Natural killer cell (primary cell): Measurements from ENCODE around the gene DDB1. TPM values are rescaled to one million over a fixed set of nuclear protein-coding genes. Genes with fewer than 3 reads are reported as not detected.

ENCODE experiments used
- ATAC-seq, 3 donors: fragments of 150-1000 bp in 2 of 3; fragments of 200-7000 bp in 1 of 3; cut with Tn5 transposase; 1 replicate in 1 of 3; 2 replicates in 2 of 3; pipeline ENCODE4 v1.10.0; 2021; ENCODE audit warnings: mild to moderate bottlenecking in 2 of 3, moderate library complexity in 2 of 3
- DNase-seq, 2 donors: peaks; one replicate each; pipeline versions ENCODE4 v3.0.0 to v3.0.0-alpha.2; 2013 to 2021; ENCODE audit warnings: mixed read lengths in 1 of 2
- H3K27ac ChIP-seq: one replicate; pipeline ENCODE4 v1.5.1; 2013; ENCODE audit warnings: mild to moderate bottlenecking, low read length
- H3K27me3 ChIP-seq: one replicate; pipeline ENCODE4 v1.6.1; 2013; ENCODE audit warnings: low read length; ENCODE audit not compliant: control insufficient read depth, insufficient read depth
- H3K36me3 ChIP-seq: one replicate; pipeline ENCODE4 v1.6.1; 2013; ENCODE audit warnings: low read length; ENCODE audit not compliant: control insufficient read depth, insufficient read depth
- H3K4me1 ChIP-seq: one replicate; pipeline ENCODE4 v1.6.1; 2013; ENCODE audit warnings: low read length; ENCODE audit not compliant: control insufficient read depth, insufficient read depth
- H3K4me3 ChIP-seq: one replicate; pipeline ENCODE4 v1.5.1; 2013; ENCODE audit warnings: low read length
- H3K9me3 ChIP-seq: one replicate; pipeline ENCODE4 v1.6.1; 2013; ENCODE audit warnings: low read length; ENCODE audit not compliant: control insufficient read depth, insufficient read depth
- H3K27ac Mint-ChIP-seq, 2 donors: one replicate each; pipeline ENCODE4 v1.8.0; 2022; ENCODE audit warnings: mild to moderate bottlenecking in 2 of 2, mixed read lengths in 2 of 2, moderate library complexity in 1 of 2
- H3K27me3 Mint-ChIP-seq, 2 donors: one replicate each; pipeline ENCODE4 v1.8.0; 2022; ENCODE audit warnings: low read depth in 2 of 2, mixed read lengths in 2 of 2
- H3K36me3 Mint-ChIP-seq: one replicate; pipeline ENCODE4 v1.8.0; 2022; ENCODE audit warnings: mixed read lengths
- H3K4me1 Mint-ChIP-seq, 2 donors: one replicate each; pipeline ENCODE4 v1.8.0; 2022; ENCODE audit warnings: mixed read lengths in 2 of 2
- H3K4me3 Mint-ChIP-seq: one replicate; pipeline ENCODE4 v1.8.0; 2022; ENCODE audit warnings: mild to moderate bottlenecking, moderate library complexity, mixed read lengths
- H3K9me3 Mint-ChIP-seq, 2 donors: one replicate each; pipeline ENCODE4 v1.8.0; 2022; ENCODE audit warnings: mixed read lengths in 2 of 2
- CTCF ChIP-seq: fragments of 200-600 bp; IDR thresholded peaks from one replicate; pipeline ENCODE4 v1.8.0; 2022; ENCODE audit warnings: antibody characterized with exemption
- WGBS: methylation state at CpG from one replicate; pipeline ENCODE4 v1.1.7; 2013; ENCODE audit warnings: missing lambda C conversion rate; ENCODE audit not compliant: insufficient coverage; 5-methylcytosine and 5-hydroxymethylcytosine counted together
- intact Hi-C: fragments of 100-400 bp; cut with micrococcal nuclease; formaldehyde crosslinking; loops from one replicate; pipeline ENCODE4 v1.14.2; 2022
- total RNA-seq, 4 donors: library from RNA; stranded (reverse); fragments of 120-200 nt in 1 of 4; gene quantifications; one replicate each; pipeline versions ENCODE4 v1.2.3 to v1.2.4, GENCODE V29; 2013 to 2022

The DDB1 gene
- total RNA-seq, 3 donors from 2014 or later (not counting 1 experiment from before 2014, with no cell fraction given): 170 to 233 (median 229) TPM

- TF ChIP-seq CTCF: no peak
- no peaks in the 10 kb centered on the region for H3K9me3 Mint-ChIP-seq
- H3K4me3 Mint-ChIP-seq: peak within 1 kb of the TSS; percentile 99
- Histone ChIP-seq H3K27me3 (no peaks in the 10 kb centered on the region), H3K36me3 (peaks cover 22% of the 10 kb centered on the region), H3K9me3 (no peaks in the 10 kb centered on the region), H3K4me1 (peaks cover 42% of the 10 kb centered on the region), H3K4me3 (peak within 1 kb of the TSS; percentile 90), H3K27ac (peak within 1 kb of the TSS; percentile 96)
- H3K36me3 Mint-ChIP-seq: no peaks in the 10 kb centered on the region
- H3K4me1 Mint-ChIP-seq: peaks cover 21 to 26% of the 10 kb centered on the region in 2 donors
- WGBS: under 1% methylated on average over 63 of the region's 63 CpGs
- peak within 1 kb of the TSS; percentile 94 to 98 for H3K27ac Mint-ChIP-seq
- peak; percentile 92 to 99 (median 93) for ATAC-seq
- H3K27me3 Mint-ChIP-seq: no peaks in the 10 kb centered on the region
- intact Hi-C loops: loop anchor here (1.0 to 2.0 kb wide), 4 partner anchors 29 to 201 kb away; partner anchors contain the start of genes DDB1, SDHAF2, TKFC and TMEM216
- peak; percentile 80 to 91 for DNase-seq
These were observed 29.0 kb upstream of the DDB1 start, which contains the start of the genes CYB561A3 and TMEM138 for GRCh38 chr11:61361741-61362541. Gene CYB561A3, minus strand, starts transcription at chr11:61361882. Its CDS starts 5,169 bp downstream, at chr11:61356713. Gene TMEM138, plus strand, starts transcription at chr11:61362374. Its CDS starts 2,017 bp downstream, at chr11:61364391.

DNA sequence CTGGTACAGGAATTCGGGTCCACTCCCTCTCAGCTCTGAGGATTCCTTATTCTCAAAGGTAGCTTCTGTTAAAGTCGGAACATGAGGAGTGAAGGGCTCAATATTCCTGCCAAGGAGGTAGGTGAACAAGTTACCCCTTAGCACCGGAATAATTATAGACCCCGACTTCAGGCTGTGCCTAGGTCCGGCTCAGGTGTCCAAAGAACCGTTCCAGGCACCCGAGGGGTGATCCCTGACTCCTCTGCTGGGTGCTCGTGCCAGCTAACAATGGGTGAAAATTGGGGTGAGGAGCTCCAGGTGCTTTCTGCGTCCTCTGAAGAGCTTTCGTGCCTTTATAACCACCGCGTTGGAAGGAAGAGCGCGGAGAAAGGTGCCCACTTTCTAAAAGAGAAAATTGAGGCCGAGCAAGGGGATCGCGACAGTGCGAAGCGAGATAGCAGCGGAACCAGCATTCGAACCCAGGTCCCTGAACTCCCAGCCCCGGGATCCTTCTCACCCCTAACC is 28.4 kb upstream of the DDB1 start:
- H3K4me3 Mint-ChIP-seq: peak overlapping the region; percentile 99
- Histone ChIP-seq H3K27me3 (no peaks in the 10 kb centered on the region), H3K27ac (peak overlapping the region; percentile 96), H3K9me3 (no peaks in the 10 kb centered on the region), H3K36me3 (peaks cover 18% of the 10 kb centered on the region), H3K4me3 (peak overlapping the region; percentile 90), H3K4me1 (peaks cover 48% of the 10 kb centered on the region)
- no peak for ATAC-seq
- no peaks in the 10 kb centered on the region for H3K9me3 Mint-ChIP-seq
- H3K27me3 Mint-ChIP-seq: no peaks in the 10 kb centered on the region
- peaks cover 21 to 26% of the 10 kb centered on the region in 2 donors for H3K4me1 Mint-ChIP-seq
- WGBS: 7% methylated on average over 22 of the region's 22 CpGs
- H3K36me3 Mint-ChIP-seq: no peaks in the 10 kb centered on the region
- peak overlapping the region; percentile 94 to 98 for H3K27ac Mint-ChIP-seq
- no peak for DNase-seq
- intact Hi-C loops: loop anchor here (2.0 kb wide), 1 partner anchor 32 kb away; the partner anchor contains the start of gene TMEM216
- TF ChIP-seq CTCF: no peak

GRCh38 chr11:61359516-61359915 is 26.6 kb upstream of the DDB1 start:
- H3K9me3 Mint-ChIP-seq: no peaks in the 10 kb centered on the region
- DNase-seq (no peak), ATAC-seq (no peak)
- no peaks in the 10 kb centered on the region for H3K27me3 ChIP-seq
- intact Hi-C loops: no loop called here
- H3K9me3 ChIP-seq: no peaks in the 10 kb centered on the region
- H3K36me3 ChIP-seq: peaks cover 7% of the 10 kb centered on the region
- no peak for TF ChIP-seq CTCF
- no peaks in the 10 kb centered on the region for H3K27me3 Mint-ChIP-seq
- no peaks in the 10 kb centered on the region for H3K36me3 Mint-ChIP-seq
- H3K4me1 Mint-ChIP-seq: peaks cover 21 to 26% of the 10 kb centered on the region in 2 donors
- WGBS: 84% methylated on average over 6 of the region's 6 CpGs
- peaks cover 48% of the 10 kb centered on the region for H3K4me1 ChIP-seq
- H3K27ac ChIP-seq: peak overlapping the region; percentile 16
- no peak overlapping the region for H3K27ac Mint-ChIP-seq
- no peak overlapping the region for H3K4me3 ChIP-seq
- H3K4me3 Mint-ChIP-seq: peak overlapping the region; percentile 42
